Ureter (tissue), 1 donor: ENCODE measurements around the gene ZC3H12A. TPM values are rescaled to one million over a fixed set of nuclear protein-coding genes. Genes with fewer than 3 reads are reported as not detected.

ENCODE experiments used
- DNase-seq: peaks from one replicate; pipeline ENCODE4 v3.0.0-alpha.2; 2020; ENCODE audit warnings: low spot score
- total RNA-seq: library from RNA; stranded (reverse); gene quantifications from one replicate; pipeline ENCODE4 v1.2.4, GENCODE V29; 2023
- donor health status: DM: yes; HTN: yes; CAD: no.

The ZC3H12A gene
- total RNA-seq, 1 donor from 2014 or later, result 56.6 TPM

DNA sequence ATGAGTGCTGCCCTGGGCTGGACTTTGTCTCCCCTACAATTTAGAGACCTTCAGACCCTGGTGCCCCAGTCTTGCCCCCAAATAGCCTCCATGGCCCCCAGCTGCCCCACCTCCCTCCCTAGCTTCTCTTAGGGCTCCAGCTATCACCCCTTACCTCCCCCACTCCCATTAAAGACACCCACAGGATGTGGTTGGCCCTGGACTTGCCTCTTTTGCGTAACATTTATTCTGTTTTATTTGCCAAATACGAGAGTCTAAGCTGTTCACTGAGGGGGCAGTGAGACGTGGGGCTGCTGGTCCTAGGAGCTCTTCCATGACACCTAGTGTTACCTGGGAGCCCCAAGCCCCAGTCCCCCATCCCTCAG, 4.5 kb downstream of the ZC3H12A start:
- DNase-seq, result no peak

DNA sequence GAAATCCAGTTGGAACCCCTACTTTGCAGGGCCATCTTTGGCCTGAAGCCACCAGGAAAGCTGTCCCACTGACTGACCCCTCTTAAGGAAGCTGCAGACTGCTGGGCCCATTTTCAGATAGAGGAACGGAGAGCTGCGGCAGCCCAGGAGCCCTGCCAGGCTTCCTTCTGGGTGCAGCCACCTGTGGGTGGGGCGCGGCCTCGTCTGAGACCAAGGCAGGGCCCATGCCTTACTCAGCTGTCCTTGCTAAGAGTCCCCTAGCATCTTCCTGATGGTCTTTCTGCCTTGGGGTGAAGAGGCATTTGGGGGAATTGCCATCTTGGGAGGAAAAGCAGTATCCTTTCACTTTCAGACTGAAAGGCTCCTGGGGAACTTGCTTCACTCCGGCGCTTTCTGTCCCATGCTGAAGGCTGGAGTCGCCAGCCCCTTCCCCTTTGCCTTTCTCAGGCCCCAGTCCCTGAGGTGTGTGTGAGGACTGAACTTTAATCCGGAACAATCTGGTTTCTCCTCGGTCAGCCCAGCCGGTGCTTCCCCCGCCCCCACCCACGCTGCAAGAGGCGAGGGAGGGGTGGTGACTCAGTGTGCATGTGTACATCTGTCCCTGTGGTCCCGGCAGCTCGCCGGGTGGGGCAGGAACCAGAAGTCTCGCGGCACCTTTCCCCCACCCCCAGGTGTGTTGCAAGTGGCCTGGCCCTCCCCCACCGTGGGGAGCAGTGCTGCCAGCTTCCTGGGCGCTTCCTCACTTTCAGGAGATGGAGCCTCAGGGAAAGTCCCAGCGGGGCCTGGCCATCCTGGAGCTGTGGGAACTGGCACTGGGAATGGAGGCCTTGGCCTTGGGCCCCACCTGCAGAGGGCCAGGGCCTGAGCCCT, 5.1 kb downstream of the ZC3H12A start:
- peak; percentile 96 for DNase-seq

DNA sequence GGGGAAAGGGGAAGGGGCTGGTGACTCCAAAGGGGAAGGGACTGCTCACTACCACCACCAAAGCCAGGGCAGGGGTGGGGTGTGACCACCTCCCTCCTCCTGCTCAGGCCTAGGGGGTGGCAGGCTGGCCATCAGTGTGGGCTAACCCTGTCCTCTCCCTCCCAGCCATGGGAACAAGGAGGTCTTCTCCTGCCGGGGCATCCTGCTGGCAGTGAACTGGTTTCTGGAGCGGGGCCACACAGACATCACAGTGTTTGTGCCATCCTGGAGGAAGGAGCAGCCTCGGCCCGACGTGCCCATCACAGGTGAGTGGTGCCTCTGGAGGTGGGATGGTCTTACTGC, 5.7 kb downstream of the ZC3H12A start:
- DNase-seq, result peak; percentile 54

DNA sequence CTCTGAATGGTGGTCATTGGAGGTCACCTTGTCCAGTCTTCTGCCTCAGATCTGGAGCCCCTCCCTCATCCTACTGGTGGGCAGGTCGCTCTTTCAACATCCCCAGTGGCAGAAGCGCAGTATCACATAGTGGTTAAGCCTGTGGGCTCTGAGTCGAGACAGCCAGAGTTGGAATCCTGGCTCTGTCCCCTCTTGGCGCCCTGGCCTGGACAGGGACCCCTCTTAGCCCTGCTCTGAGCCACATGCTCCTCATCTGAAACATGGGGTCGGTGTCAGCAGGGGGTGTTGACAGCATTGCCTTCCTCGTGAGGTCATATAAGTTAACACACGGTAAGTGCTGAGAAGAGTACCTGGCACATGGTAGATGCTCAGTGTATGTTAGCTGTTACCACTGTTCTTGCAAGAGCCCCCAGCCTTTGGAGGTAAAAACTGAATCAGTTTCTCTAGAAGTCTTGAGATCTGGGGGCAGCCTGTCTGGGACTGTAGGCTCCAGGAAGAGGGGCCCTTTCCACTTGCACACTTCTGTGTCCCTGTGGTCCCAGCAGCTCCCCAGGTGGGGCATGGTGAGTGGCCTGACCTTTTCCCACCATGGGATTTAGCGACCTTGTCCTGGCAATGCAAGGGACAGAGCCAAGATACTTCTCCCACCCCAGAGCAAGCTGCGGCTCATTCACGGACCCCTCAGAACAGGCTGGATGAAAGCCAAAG, 6.4 kb downstream of the ZC3H12A start:
- no peak for DNase-seq

DNA sequence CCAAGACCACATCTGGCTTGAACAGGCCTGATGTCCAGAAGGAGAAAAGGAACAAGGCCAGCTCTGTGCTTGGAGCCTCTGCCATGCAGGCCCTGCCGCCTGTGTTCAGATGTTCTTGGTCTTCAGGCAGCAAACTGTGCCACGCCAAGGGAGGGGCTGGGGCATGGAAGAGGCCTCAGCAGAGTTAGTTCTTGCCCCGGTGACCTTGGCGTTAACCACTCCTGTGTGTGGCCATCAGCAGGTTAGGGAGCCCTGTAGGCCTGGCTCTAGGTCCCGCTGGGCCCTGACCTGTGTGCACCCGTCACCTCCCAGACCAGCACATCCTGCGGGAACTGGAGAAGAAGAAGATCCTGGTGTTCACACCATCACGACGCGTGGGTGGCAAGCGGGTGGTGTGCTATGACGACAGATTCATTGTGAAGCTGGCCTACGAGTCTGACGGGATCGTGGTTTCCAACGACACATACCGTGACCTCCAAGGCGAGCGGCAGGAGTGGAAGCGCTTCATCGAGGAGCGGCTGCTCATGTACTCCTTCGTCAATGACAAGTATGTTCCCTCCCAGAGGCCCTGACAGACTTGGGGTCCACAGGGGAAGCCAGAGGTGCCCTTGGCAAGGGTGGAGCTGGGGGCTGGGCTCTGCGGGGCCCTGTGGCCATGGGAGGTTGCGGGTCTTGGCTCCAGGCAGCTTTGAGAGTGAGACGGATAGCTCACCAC, 7.1 kb downstream of the ZC3H12A start:
- no peak for DNase-seq

DNA sequence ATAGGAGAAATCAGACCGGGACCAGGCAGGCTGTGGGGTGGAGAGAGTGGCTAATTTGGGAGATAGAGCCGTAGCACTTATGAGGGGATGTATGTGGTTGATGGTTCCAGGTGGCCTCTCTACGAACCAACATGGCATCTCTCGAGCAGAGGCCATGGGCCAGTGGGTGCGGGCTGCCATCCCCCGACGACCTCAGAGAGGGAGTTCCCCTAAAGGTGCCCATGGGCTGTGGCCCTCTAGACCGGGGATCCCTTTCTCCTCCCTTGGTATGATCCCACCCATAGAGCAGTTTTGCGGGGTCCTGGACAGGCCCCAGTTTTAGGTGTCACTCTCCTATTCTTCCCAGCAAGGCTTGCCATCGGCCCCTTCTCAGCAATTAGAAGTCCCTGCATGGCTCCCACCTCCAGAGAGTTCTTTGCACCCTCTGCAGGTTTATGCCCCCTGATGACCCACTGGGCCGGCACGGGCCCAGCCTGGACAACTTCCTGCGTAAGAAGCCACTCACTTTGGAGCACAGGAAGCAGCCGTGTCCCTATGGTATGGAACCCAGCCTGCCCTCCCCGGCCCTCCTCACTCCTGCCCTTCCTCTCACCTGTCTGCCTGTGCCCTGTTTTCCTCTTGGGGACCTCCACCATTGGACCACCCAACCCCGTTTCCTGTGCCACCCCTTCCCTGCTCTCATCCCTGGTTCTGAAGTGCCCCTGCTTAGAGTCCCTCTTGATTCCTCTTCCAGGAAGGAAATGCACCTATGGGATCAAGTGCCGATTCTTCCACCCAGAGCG, 7.8 kb downstream of the ZC3H12A start:
- DNase-seq, result no peak

DNA sequence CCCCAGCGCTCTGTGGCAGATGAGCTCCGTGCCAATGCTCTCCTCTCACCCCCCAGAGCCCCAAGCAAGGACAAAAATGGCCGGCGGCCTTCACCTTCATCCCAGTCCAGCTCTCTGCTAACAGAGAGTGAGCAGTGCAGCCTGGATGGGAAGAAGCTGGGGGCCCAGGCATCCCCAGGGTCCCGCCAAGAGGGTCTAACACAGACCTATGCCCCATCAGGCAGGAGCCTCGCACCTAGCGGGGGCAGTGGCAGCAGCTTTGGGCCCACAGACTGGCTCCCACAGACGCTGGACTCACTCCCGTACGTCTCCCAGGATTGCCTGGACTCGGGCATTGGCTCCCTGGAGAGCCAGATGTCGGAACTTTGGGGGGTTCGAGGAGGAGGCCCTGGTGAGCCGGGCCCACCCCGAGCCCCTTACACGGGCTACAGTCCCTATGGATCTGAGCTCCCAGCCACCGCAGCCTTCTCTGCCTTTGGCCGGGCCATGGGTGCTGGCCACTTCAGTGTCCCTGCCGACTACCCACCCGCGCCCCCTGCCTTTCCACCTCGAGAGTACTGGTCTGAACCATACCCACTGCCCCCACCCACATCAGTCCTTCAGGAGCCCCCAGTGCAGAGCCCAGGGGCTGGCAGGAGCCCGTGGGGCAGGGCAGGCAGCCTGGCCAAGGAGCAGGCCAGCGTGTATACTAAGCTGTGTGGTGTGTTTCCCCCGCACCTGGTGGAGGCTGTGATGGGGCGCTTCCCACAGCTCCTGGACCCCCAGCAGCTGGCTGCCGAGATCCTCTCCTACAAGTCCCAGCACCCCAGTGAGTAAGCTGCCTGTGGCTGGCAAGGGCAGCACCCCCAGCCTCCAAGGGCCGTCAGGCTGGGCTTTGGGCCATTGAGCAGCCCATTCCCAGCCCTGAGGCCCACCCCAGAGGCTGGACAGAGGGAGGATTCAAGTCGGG, 8.7 kb downstream of the ZC3H12A start:
- DNase-seq, result no peak

DNA sequence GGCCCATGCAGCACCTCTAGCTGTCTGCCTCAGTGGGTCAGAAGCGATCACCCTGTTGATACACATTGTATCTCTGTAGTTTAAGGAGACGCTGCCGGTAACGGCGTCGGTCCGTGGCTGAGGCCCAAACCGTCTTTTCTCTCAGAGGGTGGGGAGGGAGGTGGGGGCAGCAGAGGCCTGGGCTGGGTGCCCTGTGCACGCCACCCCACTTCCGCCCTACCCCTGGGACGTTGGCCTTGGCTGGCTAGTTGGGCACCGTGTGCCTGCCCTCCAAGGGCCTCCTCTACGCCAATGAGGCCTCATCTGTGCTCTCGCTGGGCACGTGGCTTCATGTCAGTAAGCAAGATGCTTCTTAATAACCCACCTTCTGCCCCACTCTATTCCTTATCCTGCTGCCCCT, 9.4 kb downstream of the ZC3H12A start:
- peak; percentile 42 for DNase-seq

DNA sequence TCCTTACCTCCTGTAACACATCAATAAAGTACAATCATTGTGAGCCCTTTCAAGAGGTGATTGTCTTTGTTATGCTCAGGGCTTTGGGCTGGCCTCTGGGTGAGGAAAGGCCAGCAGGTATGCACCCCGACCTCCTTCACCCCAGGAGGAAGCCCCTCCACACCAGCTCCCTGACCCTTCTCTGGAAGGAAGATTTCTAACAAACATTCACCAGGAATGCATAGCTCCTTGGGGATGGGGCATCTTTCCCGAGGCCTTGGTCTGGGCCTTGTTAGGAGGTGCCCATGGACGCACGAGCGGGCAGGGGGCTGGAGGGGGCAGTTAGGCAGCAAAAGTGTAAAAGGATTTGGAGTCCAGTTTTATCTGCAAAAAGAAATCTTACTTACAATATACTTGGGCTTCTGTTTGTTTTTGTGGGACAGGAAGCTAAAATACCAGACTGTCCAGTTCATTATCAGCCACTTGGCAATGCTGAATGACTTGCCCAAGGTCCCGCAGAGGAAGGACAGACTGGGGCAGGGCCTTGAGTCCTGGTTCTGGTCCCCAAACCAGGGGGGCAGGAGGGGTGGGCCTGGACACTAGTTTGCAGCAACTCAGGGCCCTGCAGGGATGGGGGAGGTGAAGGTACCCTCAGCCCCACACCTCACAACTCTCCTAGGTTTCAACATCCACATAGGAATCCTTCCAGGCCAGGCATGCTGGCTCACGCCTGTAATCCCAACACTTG, 10.1 kb downstream of the ZC3H12A start:
- DNase-seq, result peak; percentile 57

DNA sequence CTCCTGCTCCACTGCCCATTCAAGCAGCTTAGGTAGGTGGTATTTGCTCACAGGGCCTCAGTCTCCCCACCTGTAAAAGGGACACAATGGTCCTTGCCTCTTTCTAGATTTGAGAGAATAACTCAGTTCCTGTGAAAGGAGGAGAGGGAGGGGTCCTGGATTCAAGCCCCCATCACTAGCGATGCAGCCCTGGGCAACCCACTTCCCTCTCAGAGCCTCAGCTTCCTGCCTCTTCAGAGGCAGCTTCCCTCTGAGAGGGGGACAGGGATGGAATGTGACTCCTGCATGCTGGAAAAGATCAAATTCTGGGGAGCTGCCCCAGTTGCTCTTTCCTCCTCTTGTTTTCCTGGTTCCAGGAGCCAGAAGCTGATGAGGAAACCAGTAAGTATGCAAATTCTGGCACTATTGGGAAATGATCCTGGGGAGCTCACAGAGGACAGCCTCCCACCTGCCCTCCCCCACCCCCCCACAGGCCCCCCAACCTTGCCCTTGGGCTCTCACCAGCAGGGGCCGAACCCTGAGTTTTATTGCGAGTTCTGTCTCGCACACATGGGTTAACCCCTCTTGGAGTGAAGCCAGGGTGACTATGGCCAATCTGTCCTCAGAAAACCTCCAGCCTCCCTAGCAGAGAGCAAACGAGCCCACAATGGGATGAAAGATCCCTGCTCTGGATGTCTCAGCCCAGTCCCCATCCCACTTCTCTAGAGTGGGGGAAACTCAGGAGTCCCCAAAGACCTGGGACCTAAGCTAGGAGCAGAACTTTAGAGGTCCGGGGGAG, 11.7 kb downstream of the ZC3H12A start:
- peak; percentile 39 for DNase-seq

DNA sequence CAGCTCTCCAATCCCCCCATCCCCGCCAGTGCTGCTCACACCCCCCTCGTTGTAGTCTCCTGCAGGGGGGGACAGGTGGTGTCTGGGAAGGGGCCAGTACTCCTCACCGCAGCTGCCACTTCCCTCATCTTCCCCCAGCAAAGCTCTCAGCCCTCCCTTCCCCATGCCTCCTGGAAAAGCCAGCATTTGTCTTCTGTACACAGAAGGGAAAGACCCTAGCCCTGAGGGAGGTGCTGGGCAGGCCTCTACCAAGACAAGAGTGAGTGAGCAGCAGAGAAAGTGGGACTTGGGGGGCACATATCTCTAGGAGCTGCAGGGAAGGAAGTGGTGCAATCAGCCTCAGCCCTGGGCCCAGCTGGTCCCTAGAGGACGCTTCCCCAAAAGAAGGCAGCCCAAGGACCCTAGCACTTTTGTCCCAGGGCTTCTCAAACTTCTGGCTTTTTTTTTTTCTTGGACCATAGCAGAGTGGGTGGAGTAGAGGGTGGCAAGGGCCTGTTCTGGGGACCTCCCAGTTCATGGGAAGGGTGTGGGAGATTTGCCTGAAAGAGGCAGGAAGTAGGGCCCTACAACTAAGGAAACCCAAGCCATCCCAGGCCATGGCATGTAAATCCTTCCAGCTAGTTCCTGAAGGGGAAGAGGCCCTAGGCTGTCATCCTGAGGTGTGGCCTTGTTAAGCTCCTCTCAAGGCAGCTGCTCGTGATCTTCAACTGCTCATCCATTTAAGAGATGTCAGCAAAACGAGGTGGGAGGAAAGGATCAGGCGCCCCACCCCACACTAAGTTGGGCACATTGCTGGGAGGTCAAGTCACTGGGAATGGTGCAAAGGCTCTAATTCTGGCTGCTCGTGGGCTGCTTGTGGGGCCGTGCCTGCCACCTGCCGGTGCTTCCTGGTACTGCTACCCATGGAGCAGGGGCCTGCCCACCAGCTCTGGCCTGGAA, 12.6 kb downstream of the ZC3H12A start:
- peak; percentile 85 for DNase-seq

DNA sequence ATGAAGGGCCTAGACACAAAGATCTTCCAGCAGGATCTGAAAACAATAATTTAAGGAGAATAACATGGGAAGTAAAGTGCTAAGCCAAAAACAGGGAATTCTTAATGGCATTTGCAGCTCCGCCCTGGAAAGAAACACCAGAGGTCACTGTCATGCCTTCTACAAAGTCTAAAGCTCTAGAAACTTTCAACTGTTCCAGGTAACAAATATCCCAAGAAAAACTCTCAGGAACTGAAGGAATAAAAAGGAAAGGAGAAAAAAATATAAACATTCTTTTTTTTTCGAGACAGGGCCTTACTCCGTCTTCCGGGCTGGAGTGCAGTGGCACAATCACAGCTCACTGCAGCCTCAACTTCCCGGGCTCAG, 13.2 kb downstream of the ZC3H12A start:
- DNase-seq, result no peak

DNA sequence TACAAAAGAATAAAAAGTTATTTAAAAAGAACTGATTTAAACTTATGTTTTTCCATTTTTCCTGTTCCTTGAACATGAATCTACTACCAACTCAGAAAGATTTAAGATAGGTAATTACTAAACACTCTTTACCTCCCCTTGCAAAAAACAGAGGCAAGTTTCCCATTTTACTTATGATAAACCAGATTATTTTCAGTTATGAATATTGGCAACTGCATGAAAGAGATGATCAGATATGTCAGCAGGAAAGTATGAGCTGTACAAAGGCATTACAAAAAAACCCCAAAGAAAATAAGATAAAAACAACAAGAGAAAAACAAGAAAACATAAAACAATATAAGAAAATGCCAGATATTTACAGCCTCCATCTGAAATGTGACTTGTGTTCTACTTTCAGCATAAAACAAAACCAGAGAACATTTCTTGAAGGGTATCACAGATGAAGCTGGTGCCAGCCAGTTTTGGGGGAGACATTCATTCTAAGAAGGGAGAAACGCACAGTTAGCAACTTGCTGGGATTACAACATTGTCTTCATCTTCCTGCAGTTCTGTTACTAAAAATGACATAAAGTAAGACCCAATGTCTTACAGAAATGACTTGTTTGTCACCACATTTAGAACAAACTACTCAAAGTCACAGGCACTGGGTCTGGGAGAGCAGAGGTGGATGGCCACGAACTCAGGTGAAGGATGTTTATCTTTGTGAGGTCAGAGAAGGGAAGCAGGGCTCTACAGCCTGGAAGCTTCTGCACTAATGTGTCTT, 19.1 kb downstream of the ZC3H12A start:
- no peak for DNase-seq

DNA sequence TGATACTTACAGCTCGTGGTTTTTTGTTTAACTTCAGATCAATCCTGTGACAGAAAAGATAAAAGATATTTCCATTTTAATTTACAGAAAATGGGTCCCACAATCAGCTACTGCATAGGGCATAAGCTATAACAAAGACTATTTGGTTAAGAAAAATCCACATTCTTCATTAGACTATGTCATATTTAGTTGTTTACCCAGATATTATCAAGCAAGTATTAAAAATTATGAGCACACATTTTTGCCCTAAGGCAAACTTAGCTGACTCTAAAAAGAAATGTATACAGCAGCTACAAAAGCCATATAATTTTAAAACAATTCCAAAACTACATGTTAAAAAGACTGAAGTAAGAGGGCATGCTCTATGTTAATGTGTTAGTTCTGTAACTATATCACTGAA, 21.5 kb downstream of the ZC3H12A start:
- no peak for DNase-seq

DNA sequence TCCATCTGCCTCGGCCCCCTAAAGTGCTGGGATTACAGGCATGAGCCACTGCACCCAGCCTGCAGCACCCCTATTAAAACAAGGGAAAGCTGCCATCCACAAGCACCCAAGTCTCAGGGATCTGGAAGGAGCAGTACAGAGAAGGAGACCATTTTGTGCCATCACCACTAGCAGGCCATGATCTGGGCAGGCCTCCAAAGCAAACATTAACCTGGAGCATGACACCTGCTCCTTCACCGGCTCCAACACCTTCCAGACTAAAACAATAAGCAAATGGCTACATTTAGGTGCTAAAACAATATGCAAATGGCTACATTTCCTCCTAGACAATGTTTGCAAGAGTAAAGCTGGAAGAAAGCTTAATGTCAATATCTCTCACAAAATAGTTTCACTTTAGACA, 23.5 kb downstream of the ZC3H12A start:
- DNase-seq, result no peak

DNA sequence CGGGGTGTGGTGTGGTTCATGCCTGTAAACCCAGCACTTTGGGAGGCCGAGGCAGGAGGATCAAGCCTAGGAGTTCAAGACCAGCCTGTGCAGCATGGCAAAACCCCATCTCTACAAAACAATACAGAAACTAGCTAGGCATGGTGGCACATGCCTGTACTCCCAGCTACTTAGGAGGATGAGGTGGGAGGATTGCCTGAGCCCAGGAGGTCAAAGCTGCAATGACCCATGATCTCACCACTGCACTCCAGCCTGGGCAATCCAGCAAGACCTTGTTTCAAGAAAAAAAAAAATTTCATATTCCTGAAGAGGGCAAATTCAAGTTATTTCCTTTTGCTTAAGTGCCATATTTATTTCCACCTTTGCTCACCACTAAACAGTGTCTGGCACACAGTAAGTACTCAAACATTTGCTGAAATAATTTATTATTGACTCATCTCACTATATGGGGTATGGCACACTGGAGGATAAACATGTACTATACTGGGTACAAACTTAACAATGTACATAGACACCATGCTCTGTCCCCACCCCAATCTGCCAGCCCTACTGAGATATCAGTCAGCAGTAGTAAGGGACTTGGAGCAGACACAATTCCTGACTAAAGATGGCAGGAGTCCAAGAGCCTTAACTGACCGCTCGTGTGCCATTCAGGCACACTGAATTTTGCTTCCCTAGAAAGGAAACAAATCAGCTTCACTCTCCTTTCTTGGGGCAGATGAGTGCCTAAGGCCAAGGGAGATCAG, 24.7 kb downstream of the ZC3H12A start:
- DNase-seq, result no peak

DNA sequence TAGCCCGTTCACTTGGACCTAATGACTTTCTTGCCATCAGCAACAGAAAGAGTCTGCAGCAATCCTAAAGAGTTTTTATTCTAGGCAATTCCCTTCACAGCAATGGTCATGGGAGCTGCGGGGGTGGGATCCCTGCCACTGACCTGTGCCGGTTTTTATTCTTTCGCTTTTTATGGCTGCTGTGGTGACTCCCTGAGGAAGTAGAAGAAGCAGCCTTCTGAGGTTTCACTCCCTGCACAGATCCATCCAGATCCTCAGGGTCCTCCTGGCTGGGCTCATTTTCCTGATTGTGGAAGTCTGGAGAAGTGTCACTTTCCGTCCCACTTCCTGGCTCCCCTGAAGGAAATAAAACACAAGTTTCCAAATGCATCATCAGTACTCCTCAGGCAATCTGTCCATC, 27.3 kb downstream of the ZC3H12A start:
- no peak for DNase-seq
